ENCODE data around the gene AMELX. TPM values are rescaled to one million over a fixed set of nuclear protein-coding genes. Genes with fewer than 3 reads are reported as not detected.

The AMELX gene
- total RNA-seq, 1 donor from 2014 or later, result not detected

DNA sequence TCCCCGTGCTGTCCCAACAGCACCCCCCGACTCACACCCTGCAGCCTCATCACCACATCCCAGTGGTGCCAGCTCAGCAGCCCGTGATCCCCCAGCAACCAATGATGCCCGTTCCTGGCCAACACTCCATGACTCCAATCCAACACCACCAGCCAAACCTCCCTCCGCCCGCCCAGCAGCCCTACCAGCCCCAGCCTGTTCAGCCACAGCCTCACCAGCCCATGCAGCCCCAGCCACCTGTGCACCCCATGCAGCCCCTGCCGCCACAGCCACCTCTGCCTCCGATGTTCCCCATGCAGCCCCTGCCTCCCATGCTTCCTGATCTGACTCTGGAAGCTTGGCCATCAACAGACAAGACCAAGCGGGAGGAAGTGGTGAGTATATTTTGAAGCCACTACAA, 5.4 kb downstream of the AMELX start:
- no peak overlapping the region for H3K27ac Mint-ChIP-seq (ENCODE audit: unreplicated experiment)
- TF ChIP-seq, protein P1, sequence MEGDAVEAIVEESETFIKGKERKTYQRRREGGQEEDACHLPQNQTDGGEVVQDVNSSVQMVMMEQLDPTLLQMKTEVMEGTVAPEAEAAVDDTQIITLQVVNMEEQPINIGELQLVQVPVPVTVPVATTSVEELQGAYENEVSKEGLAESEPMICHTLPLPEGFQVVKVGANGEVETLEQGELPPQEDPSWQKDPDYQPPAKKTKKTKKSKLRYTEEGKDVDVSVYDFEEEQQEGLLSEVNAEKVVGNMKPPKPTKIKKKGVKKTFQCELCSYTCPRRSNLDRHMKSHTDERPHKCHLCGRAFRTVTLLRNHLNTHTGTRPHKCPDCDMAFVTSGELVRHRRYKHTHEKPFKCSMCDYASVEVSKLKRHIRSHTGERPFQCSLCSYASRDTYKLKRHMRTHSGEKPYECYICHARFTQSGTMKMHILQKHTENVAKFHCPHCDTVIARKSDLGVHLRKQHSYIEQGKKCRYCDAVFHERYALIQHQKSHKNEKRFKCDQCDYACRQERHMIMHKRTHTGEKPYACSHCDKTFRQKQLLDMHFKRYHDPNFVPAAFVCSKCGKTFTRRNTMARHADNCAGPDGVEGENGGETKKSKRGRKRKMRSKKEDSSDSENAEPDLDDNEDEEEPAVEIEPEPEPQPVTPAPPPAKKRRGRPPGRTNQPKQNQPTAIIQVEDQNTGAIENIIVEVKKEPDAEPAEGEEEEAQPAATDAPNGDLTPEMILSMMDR (IDR thresholded peaks at IDR 0.05; ENCODE audit: insufficient read depth, low read depth, low read length), result no peak
- no peak for TF ChIP-seq EZH2 (IDR thresholded peaks at IDR 0.05; ENCODE audit: insufficient read depth, low read length)
- no peaks in the 10 kb centered on the region for H3K4me1 Mint-ChIP-seq (ENCODE audit: low read depth, unreplicated experiment)

DNA sequence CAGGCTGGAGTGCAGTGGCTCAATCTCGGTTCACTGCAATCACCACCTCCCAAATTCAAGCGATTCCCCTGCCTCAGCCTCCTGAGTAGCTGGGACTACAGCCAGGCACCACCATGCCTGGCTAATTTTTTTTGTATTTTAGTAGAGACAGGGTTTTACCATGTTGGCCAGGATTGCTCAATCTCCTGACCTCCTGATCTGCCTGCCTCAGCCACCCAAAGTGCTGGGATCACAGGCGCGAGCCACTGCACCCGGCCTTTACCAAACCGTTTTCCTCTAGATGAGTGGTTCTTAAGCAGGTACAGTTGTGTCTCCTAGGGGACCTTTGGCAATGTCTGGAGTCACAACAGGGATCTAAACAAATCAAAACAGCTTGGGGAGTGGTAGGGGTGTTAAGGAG, 11.6 kb downstream of the AMELX start:
- no peaks in the 10 kb centered on the region for H3K27me3 Mint-ChIP-seq (ENCODE audit: low read depth, unreplicated experiment)
- DNase-seq (ENCODE audit: low read depth), result no peak
- no peak overlapping the region for H3K4me3 Mint-ChIP-seq (ENCODE audit: unreplicated experiment)
- Histone ChIP-seq H3K79me2 (ENCODE audit: insufficient read depth, low read length) (no peaks in the 10 kb centered on the region), H3K27ac (ENCODE audit: low read depth, low read length) (no peak overlapping the region), H2AFZ (ENCODE audit: low read depth, low read length) (no peak overlapping the region), H3K27me3 (ENCODE audit: insufficient read depth, low read length) (peaks cover 3% of the 10 kb centered on the region), H3K4me1 (ENCODE audit: insufficient read depth, low read length) (no peaks in the 10 kb centered on the region), H3K36me3 (ENCODE audit: insufficient read depth, low read length) (no peaks in the 10 kb centered on the region), H3K9ac (ENCODE audit: low read length) (no peak overlapping the region), H4K20me1 (ENCODE audit: insufficient read depth, low read length) (no peaks in the 10 kb centered on the region), H3K9me3 (ENCODE audit: insufficient read depth, low read depth, low read length) (no peaks in the 10 kb centered on the region), H3K4me3 (ENCODE audit: insufficient read depth, low read depth, low read length) (no peak overlapping the region), H3K4me2 (ENCODE audit: low read length) (no peak overlapping the region)
- H3K4me1 Mint-ChIP-seq (ENCODE audit: low read depth, unreplicated experiment), result peaks cover 4% of the 10 kb centered on the region
- no peaks in the 10 kb centered on the region for H3K36me3 Mint-ChIP-seq (ENCODE audit: low read depth, unreplicated experiment)
- FAIRE-seq, result no peak
- H3K9me3 Mint-ChIP-seq (ENCODE audit: unreplicated experiment), result no peaks in the 10 kb centered on the region
- TF ChIP-seq, protein P1 (IDR thresholded peaks at IDR 0.05; ENCODE audit: insufficient read depth, low read depth, low read length), result no peak
- TF ChIP-seq EZH2 (IDR thresholded peaks at IDR 0.05; ENCODE audit: insufficient read depth, low read length), result no peak
- no peak overlapping the region for H3K27ac Mint-ChIP-seq (ENCODE audit: unreplicated experiment)

More for the DNA sequence above, 5.4 kb downstream of the AMELX start:
- no peaks in the 10 kb centered on the region for H3K9me3 Mint-ChIP-seq (ENCODE audit: unreplicated experiment)
- H3K9ac ChIP-seq (ENCODE audit: low read length), result no peak overlapping the region
- H3K36me3 ChIP-seq (ENCODE audit: insufficient read depth, low read length), result no peaks in the 10 kb centered on the region
- H4K20me1 ChIP-seq (ENCODE audit: insufficient read depth, low read length), result no peaks in the 10 kb centered on the region
- H3K27ac ChIP-seq (ENCODE audit: low read depth, low read length), result no peak overlapping the region
- no peaks in the 10 kb centered on the region for H3K27me3 Mint-ChIP-seq (ENCODE audit: low read depth, unreplicated experiment)
- H3K4me2 ChIP-seq (ENCODE audit: low read length), result no peak overlapping the region
- H3K4me3 Mint-ChIP-seq (ENCODE audit: unreplicated experiment), result no peak overlapping the region
- DNase-seq (ENCODE audit: low read depth) (no peak), FAIRE-seq (no peak)
- no peaks in the 10 kb centered on the region for H3K79me2 ChIP-seq (ENCODE audit: insufficient read depth, low read length)
- no peaks in the 10 kb centered on the region for H3K4me1 ChIP-seq (ENCODE audit: insufficient read depth, low read length)
- H3K36me3 Mint-ChIP-seq (ENCODE audit: low read depth, unreplicated experiment), result no peaks in the 10 kb centered on the region
- H3K4me3 ChIP-seq (ENCODE audit: insufficient read depth, low read depth, low read length), result no peak overlapping the region
- H2AFZ ChIP-seq (ENCODE audit: low read depth, low read length), result no peak overlapping the region
- H3K9me3 ChIP-seq (ENCODE audit: insufficient read depth, low read depth, low read length), result no peaks in the 10 kb centered on the region
- no peaks in the 10 kb centered on the region for H3K27me3 ChIP-seq (ENCODE audit: insufficient read depth, low read length)

DNA sequence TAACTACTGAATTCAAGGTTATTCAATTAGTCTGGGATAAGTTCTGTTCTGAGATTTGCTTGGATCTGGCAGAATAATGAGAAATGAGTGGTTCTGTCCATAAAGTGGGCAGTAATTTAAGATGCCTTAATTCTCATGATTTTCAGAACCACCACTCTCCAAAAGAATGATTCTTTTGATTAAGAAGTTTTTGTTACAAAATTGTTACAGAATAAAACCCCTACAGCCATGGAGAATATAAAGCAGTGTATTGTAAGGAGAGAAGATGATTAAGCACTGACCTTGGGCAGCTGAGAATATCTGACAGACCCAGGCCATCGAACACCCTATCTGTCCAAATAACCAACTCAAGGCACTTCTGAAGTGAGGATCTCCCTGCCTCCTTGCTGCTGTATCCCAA, 12.4 kb downstream of the AMELX start:
- Histone ChIP-seq H3K9ac (ENCODE audit: low read length) (no peak overlapping the region), H3K4me3 (ENCODE audit: insufficient read depth, low read depth, low read length) (no peak overlapping the region), H3K4me2 (ENCODE audit: low read length) (no peak overlapping the region), H2AFZ (ENCODE audit: low read depth, low read length) (no peak overlapping the region), H3K27ac (ENCODE audit: low read depth, low read length) (no peak overlapping the region), H3K27me3 (ENCODE audit: insufficient read depth, low read length) (peaks cover 3% of the 10 kb centered on the region), H3K36me3 (ENCODE audit: insufficient read depth, low read length) (no peaks in the 10 kb centered on the region), H4K20me1 (ENCODE audit: insufficient read depth, low read length) (no peaks in the 10 kb centered on the region), H3K9me3 (ENCODE audit: insufficient read depth, low read depth, low read length) (no peaks in the 10 kb centered on the region), H3K4me1 (ENCODE audit: insufficient read depth, low read length) (no peaks in the 10 kb centered on the region), H3K79me2 (ENCODE audit: insufficient read depth, low read length) (no peaks in the 10 kb centered on the region)
- TF ChIP-seq, protein P1 (IDR thresholded peaks at IDR 0.05; ENCODE audit: insufficient read depth, low read depth, low read length), result no peak
- no peak for TF ChIP-seq EZH2 (IDR thresholded peaks at IDR 0.05; ENCODE audit: insufficient read depth, low read length)
- Mint-ChIP-seq H3K4me3 (ENCODE audit: unreplicated experiment) (no peak overlapping the region), H3K27me3 (ENCODE audit: low read depth, unreplicated experiment) (no peaks in the 10 kb centered on the region), H3K4me1 (ENCODE audit: low read depth, unreplicated experiment) (peaks cover 4% of the 10 kb centered on the region), H3K27ac (ENCODE audit: unreplicated experiment) (no peak overlapping the region), H3K9me3 (ENCODE audit: unreplicated experiment) (no peaks in the 10 kb centered on the region), H3K36me3 (ENCODE audit: low read depth, unreplicated experiment) (no peaks in the 10 kb centered on the region)
- FAIRE-seq (no peak), DNase-seq (ENCODE audit: low read depth) (no peak)

All from astrocyte (in vitro differentiated cells and primary cell).